ENCODE results near the gene PVR. TPM values are rescaled to one million over a fixed set of nuclear protein-coding genes. Genes with fewer than 3 reads are reported as not detected.
"Not testable (repeated sequence)": the region's sequence is repeated elsewhere in the genome, so short reads cannot be mapped to it uniquely, and the experiment has no call there.

Gene PVR
- total RNA-seq, 1 experiment from 2014 or later = 78.3 TPM

- DNase-seq (ENCODE audit: low read depth) = no peak
These were observed 54.9 kb downstream of the PVR start, which contains the start of gene CEACAM16 for GRCh38 chr19:44698492-44699201. CEACAM16 (plus strand) TSS chr19:44699151; CDS start chr19:44701457, 2,306 bp downstream.

- DNase-seq (ENCODE audit: low read depth) = no peak
These were observed 56.8 kb downstream of the PVR start for GRCh38 chr19:44700547-44700946.

GRCh38 chr19:44701228-44701627 is 57.5 kb downstream of the PVR start:
- DNase-seq (ENCODE audit: low read depth) = no peak

DNA sequence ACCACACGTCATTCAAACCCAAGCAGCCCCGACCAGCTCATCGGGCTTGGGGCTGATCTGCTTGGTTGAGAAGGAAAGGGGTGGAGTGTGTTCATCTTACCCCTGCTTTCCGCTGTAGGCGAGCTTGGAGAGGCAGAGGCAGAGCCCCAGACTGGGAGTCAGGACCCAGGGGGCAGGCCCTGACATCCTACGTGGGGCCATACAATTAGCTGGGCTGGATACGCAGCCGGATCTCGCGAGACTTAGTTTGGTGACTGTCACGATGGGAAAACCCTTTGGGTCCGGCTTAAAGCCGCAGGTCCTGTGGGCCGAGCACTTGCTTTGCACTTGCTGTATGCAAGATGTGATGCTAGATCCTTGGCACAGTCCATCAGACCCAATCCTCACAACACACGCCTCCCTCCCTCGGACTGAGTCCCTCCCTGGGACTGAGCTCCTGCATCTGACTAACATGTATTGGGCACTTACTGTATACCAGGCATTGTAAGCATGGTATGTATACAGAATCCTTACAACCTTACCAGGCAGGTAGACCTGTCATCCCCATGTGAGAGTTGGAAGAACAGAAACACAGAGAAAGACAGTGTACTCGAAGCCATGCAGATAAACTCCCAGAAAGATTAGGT is 59.0 kb downstream of the PVR start:
- DNase-seq (ENCODE audit: low read depth) = no peak

DNA sequence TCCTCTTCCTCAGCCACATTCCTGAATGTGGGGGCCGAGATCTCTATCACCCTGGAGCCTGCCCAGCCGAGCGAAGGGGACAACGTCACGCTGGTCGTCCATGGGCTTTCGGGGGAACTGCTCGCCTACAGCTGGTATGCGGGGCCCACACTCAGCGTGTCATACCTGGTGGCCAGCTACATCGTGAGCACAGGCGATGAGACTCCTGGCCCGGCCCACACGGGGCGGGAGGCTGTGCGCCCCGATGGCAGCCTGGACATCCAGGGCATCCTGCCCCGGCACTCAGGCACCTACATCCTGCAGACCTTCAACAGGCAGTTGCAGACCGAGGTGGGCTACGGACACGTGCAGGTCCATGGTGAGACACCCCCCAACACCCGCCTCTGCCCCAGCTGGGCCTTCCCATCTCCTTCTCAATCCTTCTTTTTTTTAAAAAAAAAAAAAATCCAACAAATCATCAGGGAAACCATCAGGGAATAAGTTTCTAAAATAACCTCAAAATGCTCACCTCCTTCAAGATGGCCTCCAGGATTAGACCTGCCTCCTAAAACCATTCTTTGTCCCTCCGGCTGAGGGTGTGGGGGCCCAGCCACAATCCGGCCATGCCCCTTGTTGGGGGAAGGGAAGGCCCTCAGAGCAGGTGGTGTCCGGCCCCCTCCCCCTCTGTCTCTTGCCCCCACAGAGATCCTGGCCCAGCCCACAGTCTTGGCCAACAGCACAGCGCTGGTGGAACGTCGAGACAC is 59.8 kb downstream of the PVR start:
- no peak for DNase-seq (ENCODE audit: low read depth)

DNA sequence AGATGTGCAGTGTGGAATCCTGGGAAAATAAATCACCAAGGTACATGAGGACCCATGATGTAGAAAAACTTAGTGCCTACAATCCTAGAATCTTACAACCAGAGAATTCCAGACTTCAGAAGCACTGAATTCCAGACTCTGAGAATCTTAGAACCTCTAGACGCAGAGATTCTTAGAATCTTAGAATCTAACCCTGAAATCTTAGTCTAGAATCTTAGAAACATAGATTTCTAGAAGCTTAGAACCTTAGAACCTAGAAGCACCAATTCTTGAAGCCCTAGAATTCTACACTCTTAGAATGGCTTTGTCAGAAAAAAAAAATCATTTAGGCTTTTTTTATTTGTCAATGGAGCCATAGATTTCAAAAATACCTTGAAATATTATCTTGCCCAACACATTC is 61.3 kb downstream of the PVR start:
- DNase-seq (ENCODE audit: low read depth) = no peak

- DNase-seq (ENCODE audit: low read depth) = no peak
These were observed 61.8 kb downstream of the PVR start for GRCh38 chr19:44705502-44706010.

- DNase-seq (ENCODE audit: low read depth) = no peak
These were observed 63.0 kb downstream of the PVR start for GRCh38 chr19:44706506-44707236.

GRCh38 chr19:44707794-44708193 is 64.1 kb downstream of the PVR start:
- no peak for DNase-seq (ENCODE audit: low read depth)

GRCh38 chr19:44708940-44709339 is 65.2 kb downstream of the PVR start:
- no peak for DNase-seq (ENCODE audit: low read depth)

- not testable (repeated sequence) for DNase-seq (ENCODE audit: low read depth)
These were observed 65.9 kb downstream of the PVR start for GRCh38 chr19:44709434-44710266.

- DNase-seq (ENCODE audit: low read depth) = no peak
These were observed 66.8 kb downstream of the PVR start for GRCh38 chr19:44710483-44710882.

- no peak for DNase-seq (ENCODE audit: low read depth)
These were observed 69.3 kb downstream of the PVR start for GRCh38 chr19:44712864-44713515.

Other genes with a start within 250 kb of the PVR start
- 1.9 and 3.0 TPM in 2 replicates for gene ZNF285, start 242.3 kb upstream of the PVR start, total RNA-seq (2014; rRNA removed; shearing (Covaris generic))
- 5.0 and 9.1 TPM in 2 replicates for gene ZNF229, start 195.4 kb upstream of the PVR start, total RNA-seq (2014; rRNA removed; shearing (Covaris generic))
- gene ZNF180, start 143.4 kb upstream of the PVR start, total RNA-seq (2014; rRNA removed; shearing (Covaris generic)) = 7.3 and 8.3 TPM in 2 replicates
- gene CEACAM20, start 114.2 kb upstream of the PVR start, total RNA-seq (2014; rRNA removed; shearing (Covaris generic)) = not detected in 2 replicates
- gene IGSF23, start 30.3 kb upstream of the PVR start, total RNA-seq (2014; rRNA removed; shearing (Covaris generic)) = not detected in 2 replicates
- gene CEACAM19, start 27.6 kb downstream of the PVR start, total RNA-seq (2014; rRNA removed; shearing (Covaris generic)) = 0.23 and 0.42 TPM in 2 replicates
- not detected in 2 replicates for gene CEACAM16, start 55.2 kb downstream of the PVR start, total RNA-seq (2014; rRNA removed; shearing (Covaris generic))
- 7.6 and 9.3 TPM in 2 replicates for gene BCL3, start 104.8 kb downstream of the PVR start, total RNA-seq (2014; rRNA removed; shearing (Covaris generic))
- not detected in 2 replicates for gene CBLC, start 134.0 kb downstream of the PVR start, total RNA-seq (2014; rRNA removed; shearing (Covaris generic))
- 4.6 and 13.4 TPM in 2 replicates for gene BCAM, start 165.2 kb downstream of the PVR start, total RNA-seq (2014; rRNA removed; shearing (Covaris generic))
- 66.4 and 73.7 TPM in 2 replicates for gene NECTIN2, start 202.4 kb downstream of the PVR start, total RNA-seq (2014; rRNA removed; shearing (Covaris generic))
- 170 and 179 TPM in 2 replicates for gene TOMM40, start 247.3 kb downstream of the PVR start, total RNA-seq (2014; rRNA removed; shearing (Covaris generic))

Data from Daoy (cell line).